Left ventricle myocardium inferior (tissue), 1 donor: ENCODE results near the gene CFAP46. TPM values are rescaled to one million over a fixed set of nuclear protein-coding genes. Genes with fewer than 3 reads are reported as not detected.

Experiments used
- DNase-seq: peaks from one replicate; pipeline ENCODE4 v3.0.0-alpha.2; 2020
- H3K27ac ChIP-seq: fragments of 200-600 bp; replicated peaks from 2 replicates; pipeline ENCODE4 v1.8.0; 2021
- H3K27me3 ChIP-seq: fragments of 200-600 bp; 2 replicates; pipeline ENCODE4 v1.8.0; 2021; ENCODE audit warnings: low read depth
- H3K36me3 ChIP-seq: fragments of 200-600 bp; 2 replicates; pipeline ENCODE4 v1.8.0; 2021
- H3K4me1 ChIP-seq: fragments of 200-600 bp; 2 replicates; pipeline ENCODE4 v1.8.0; 2021
- H3K4me3 ChIP-seq: fragments of 200-600 bp; 2 replicates; pipeline ENCODE4 v1.8.0; 2021; ENCODE audit warnings: mild to moderate bottlenecking, moderate library complexity
- H3K9me3 ChIP-seq: fragments of 200-600 bp; replicated peaks from 2 replicates; pipeline ENCODE4 v1.8.0; 2021
- CTCF ChIP-seq: fragments of 200-600 bp; IDR thresholded peaks from 2 replicates; pipeline ENCODE4 v1.8.0; 2021; ENCODE audit warnings: antibody characterized with exemption, mild to moderate bottlenecking, borderline replicate concordance
- intact Hi-C: fragments of 100-400 bp; cut with micrococcal nuclease; formaldehyde crosslinking; loops from one replicate; pipeline ENCODE4 v1.11.0; 2022
- total RNA-seq: library from RNA; stranded (reverse); fragmentation: NEBNext Ultra II Directional; extraction: Animal tissue kit (Norgen Biotek cat#: 25700); gene quantifications from one replicate; pipeline ENCODE4 v1.2.1, GENCODE V29; 2021
- donor health status: DM: no; HTN: yes; CAD: no; lungs with severe emphysema.

The CFAP46 gene
- total RNA-seq, 1 donor from 2014 or later = 0.99 TPM

- Histone ChIP-seq H3K27me3 (peaks cover 76% of the 10 kb centered on the region), H3K4me1 (peaks cover 8% of the 10 kb centered on the region), H3K36me3 (no peaks in the 10 kb centered on the region), H3K9me3 (peaks cover 22% of the 10 kb centered on the region), H3K4me3 (no peak overlapping the region), H3K27ac (no peak overlapping the region)
- no peak for DNase-seq
- intact Hi-C loops = no loop called here
- no peak for TF ChIP-seq CTCF
Observed at GRCh38 chr10:132838346-132838970, 103.9 kb downstream of the CFAP46 start.

- H3K4me3 ChIP-seq = no peak overlapping the region
- H3K36me3 ChIP-seq = no peaks in the 10 kb centered on the region
- H3K27me3 ChIP-seq = peaks cover 79% of the 10 kb centered on the region
- intact Hi-C loops = no loop called here
- H3K4me1 ChIP-seq = peaks cover 8% of the 10 kb centered on the region
- DNase-seq = no peak
- no peak for TF ChIP-seq CTCF
- peaks cover 19% of the 10 kb centered on the region for H3K9me3 ChIP-seq
- no peak overlapping the region for H3K27ac ChIP-seq
Observed at GRCh38 chr10:132837905-132838304, 104.5 kb downstream of the CFAP46 start.

GRCh38 chr10:132836832-132837540 lies 105.4 kb downstream of the CFAP46 start:
- Histone ChIP-seq H3K4me1 (peaks cover 8% of the 10 kb centered on the region), H3K27ac (no peak overlapping the region), H3K4me3 (peak overlapping the region; percentile 11), H3K36me3 (no peaks in the 10 kb centered on the region), H3K9me3 (peaks cover 10% of the 10 kb centered on the region), H3K27me3 (peaks cover 80% of the 10 kb centered on the region)
- intact Hi-C loops = no loop called here
- no peak for DNase-seq
- peak; percentile 96 for TF ChIP-seq CTCF

GRCh38 chr10:132836248-132836831 lies 106.0 kb downstream of the CFAP46 start:
- peaks cover 3% of the 10 kb centered on the region for H3K9me3 ChIP-seq
- H3K4me1 ChIP-seq = peaks cover 8% of the 10 kb centered on the region
- no peak overlapping the region for H3K27ac ChIP-seq
- peak; percentile 48 for DNase-seq
- peak overlapping the region; percentile 11 for H3K4me3 ChIP-seq
- no peaks in the 10 kb centered on the region for H3K36me3 ChIP-seq
- intact Hi-C loops = no loop called here
- peaks cover 80% of the 10 kb centered on the region for H3K27me3 ChIP-seq
- no peak for TF ChIP-seq CTCF

GRCh38 chr10:132835848-132836233 lies 106.5 kb downstream of the CFAP46 start:
- Histone ChIP-seq H3K36me3 (no peaks in the 10 kb centered on the region), H3K9me3 (no peaks in the 10 kb centered on the region), H3K4me1 (peaks cover 8% of the 10 kb centered on the region), H3K4me3 (no peak overlapping the region), H3K27me3 (peaks cover 78% of the 10 kb centered on the region), H3K27ac (no peak overlapping the region)
- intact Hi-C loops = no loop called here
- TF ChIP-seq CTCF = no peak
- DNase-seq = no peak
